PC-3 (cell line): ENCODE results near the gene TMEM30B.

Source experiments
- CTCF ChIP-seq: fragments of 300-600 bp; sonication (generic); conservative IDR thresholded peaks from 2 replicates; pipeline ENCODE4 v1.5.1; 2017; ENCODE audit warnings: antibody characterized with exemption, low read depth, mild to moderate bottlenecking, low read length
- EZH2 ChIP-seq: fragments of 300-600 bp; sonication (generic); IDR thresholded peaks from one replicate; pipeline ENCODE4 v1.6.1; 2017; ENCODE audit warnings: antibody characterized with exemption, mild to moderate bottlenecking, low read length; ENCODE audit not compliant: unreplicated experiment
- EZH2phosphoT487 ChIP-seq: fragments of 300-600 bp; sonication (generic); IDR thresholded peaks from 2 replicates; pipeline ENCODE4 v1.6.1; 2018; ENCODE audit warnings: mild to moderate bottlenecking, antibody characterized with exemption, low read length, borderline replicate concordance

DNA sequence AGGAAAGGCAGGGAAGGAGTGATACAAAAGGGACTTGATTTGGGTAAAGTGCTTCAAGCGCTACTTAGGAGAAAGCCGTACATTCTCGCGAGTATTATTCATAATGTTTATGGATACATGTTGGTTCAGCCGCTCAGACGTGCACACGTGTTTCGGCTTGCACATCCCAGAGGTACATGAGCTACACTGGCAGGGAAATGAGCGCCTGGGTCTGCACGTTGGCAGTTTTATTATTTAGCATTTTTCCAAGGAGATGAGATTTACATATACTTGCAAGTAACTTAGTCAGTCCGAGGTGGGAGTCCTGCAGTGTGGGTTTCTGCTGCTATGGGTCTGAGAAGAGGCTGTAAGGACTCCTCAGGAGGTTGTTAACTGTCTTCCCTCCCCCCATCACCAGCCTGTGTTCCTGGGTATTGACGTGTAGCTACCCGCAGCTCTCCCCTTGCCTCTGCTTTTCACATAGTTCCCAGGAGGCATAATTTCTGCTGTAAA, 41.7 kb upstream of the TMEM30B start:
- TF ChIP-seq CTCF, result no peak
- no peak for TF ChIP-seq EZH2
- TF ChIP-seq EZH2phosphoT487, result no peak
